ENCODE data around the gene GSTT2. TPM values are rescaled to one million over a fixed set of nuclear protein-coding genes. Genes with fewer than 3 reads are reported as not detected.

Gene GSTT2
- total RNA-seq, 6 experiments from 2014 or later: 0.76 TPM; not detected in 5

GRCh38 chr22:24006207-24006913 lies 26.4 kb downstream of the GSTT2 start:
- no peaks in the 10 kb centered on the region for H3K36me3 ChIP-seq
- no peaks in the 10 kb centered on the region for H3K27me3 ChIP-seq
- H3K9me3 ChIP-seq: no peaks in the 10 kb centered on the region
- H3K4me1 ChIP-seq: no peaks in the 10 kb centered on the region
- H3K27ac ChIP-seq: no peak overlapping the region
- intact Hi-C loops (cut with DNase I): no loop called here
- 69% methylated on average over 9 of the region's 10 CpGs for WGBS (ENCODE audit: insufficient coverage, low coverage, low lambda C conversion rate, missing lambda C conversion rate)
- H3K4me3 ChIP-seq: no peak overlapping the region
- no peak for DNase-seq
- TF ChIP-seq, protein P1, sequence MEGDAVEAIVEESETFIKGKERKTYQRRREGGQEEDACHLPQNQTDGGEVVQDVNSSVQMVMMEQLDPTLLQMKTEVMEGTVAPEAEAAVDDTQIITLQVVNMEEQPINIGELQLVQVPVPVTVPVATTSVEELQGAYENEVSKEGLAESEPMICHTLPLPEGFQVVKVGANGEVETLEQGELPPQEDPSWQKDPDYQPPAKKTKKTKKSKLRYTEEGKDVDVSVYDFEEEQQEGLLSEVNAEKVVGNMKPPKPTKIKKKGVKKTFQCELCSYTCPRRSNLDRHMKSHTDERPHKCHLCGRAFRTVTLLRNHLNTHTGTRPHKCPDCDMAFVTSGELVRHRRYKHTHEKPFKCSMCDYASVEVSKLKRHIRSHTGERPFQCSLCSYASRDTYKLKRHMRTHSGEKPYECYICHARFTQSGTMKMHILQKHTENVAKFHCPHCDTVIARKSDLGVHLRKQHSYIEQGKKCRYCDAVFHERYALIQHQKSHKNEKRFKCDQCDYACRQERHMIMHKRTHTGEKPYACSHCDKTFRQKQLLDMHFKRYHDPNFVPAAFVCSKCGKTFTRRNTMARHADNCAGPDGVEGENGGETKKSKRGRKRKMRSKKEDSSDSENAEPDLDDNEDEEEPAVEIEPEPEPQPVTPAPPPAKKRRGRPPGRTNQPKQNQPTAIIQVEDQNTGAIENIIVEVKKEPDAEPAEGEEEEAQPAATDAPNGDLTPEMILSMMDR (IDR thresholded peaks at IDR 0.05): no peak
- no peak for TF ChIP-seq POLR2A (IDR thresholded peaks at IDR 0.05)
- ATAC-seq: no peak

DNA sequence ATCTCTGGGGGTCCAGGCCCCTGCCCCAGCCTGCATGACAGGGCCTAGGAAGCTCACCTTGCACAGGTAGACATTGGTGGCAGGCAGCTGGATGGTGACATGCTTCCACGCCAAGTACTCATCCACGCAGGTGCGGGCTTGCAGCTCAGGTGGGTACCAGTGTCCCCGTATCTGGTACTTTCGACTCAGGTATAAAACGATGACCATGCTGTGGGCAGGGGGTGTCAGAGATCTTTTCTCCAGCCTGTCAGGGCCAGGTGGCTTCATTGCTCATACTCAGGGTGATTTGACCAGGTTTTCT lies 26.9 kb downstream of the GSTT2 start:
- Histone ChIP-seq H3K27me3 (no peaks in the 10 kb centered on the region), H3K27ac (no peak overlapping the region), H3K9me3 (no peaks in the 10 kb centered on the region), H3K4me3 (no peak overlapping the region), H3K36me3 (no peaks in the 10 kb centered on the region), H3K4me1 (peaks cover 0 to 3% (median 0%) of the 10 kb centered on the region in 4 donors)
- 60% methylated on average over 2 of the region's 6 CpGs for WGBS (ENCODE audit: insufficient coverage, low coverage, low lambda C conversion rate, missing lambda C conversion rate)
- TF ChIP-seq, protein P1 (IDR thresholded peaks at IDR 0.05): no peak
- TF ChIP-seq POLR2A (IDR thresholded peaks at IDR 0.05): no peak
- intact Hi-C loops (cut with DNase I): no loop called here
- ATAC-seq: no peak
- DNase-seq: no peak

DNA sequence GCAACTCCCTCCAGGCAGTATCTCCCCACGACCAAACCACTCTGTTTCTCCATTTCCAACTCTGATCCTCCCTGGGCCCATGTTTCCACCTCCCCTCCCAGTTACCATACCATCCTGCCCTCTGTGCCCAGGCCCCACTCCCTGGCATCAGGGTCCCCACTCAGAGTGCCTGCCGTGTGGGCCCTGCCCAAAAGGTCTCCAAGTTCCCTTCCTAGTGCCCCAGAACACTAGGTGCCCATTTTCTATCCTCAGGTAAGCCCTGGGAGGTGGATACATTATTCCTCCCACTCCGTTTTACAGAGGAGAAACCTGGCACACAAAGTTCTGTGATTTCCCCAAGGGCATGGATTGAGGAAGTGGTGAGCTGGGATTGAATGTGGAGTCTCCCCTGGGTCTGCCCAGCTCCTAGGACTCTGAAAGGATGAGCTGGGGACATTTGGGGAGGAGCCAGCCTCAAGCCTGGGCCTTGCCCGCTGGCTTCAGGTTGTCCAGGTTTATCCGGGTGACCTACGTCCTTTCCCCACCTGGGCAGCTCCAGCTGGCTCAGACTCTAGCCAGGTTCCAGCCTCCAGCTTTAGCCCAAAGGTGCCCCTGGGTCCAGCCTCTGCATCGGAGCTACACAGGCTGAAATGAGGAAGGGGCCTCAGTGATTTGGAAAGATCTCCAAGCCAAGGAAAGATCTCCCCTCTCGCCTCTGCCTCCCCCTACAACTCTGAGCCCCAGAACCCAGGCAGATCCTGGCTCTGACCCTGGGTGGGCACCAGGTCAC lies 27.5 kb downstream of the GSTT2 start:
- Histone ChIP-seq H3K4me1 (peaks cover 0 to 7% (median 0%) of the 10 kb centered on the region in 4 donors), H3K4me3 (no peak overlapping the region), H3K9me3 (no peaks in the 10 kb centered on the region), H3K27ac (no peak overlapping the region), H3K27me3 (no peaks in the 10 kb centered on the region), H3K36me3 (no peaks in the 10 kb centered on the region)
- intact Hi-C loops (cut with DNase I): no loop called here
- no peak for TF ChIP-seq POLR2A (IDR thresholded peaks at IDR 0.05)
- TF ChIP-seq, protein P1 (IDR thresholded peaks at IDR 0.05): no peak
- peak in 1 of 3 donors; percentile 86 for DNase-seq
- ATAC-seq: peak in 1 of 4 donors; percentile 20
- WGBS (ENCODE audit: insufficient coverage, low coverage, low lambda C conversion rate, missing lambda C conversion rate): 56% methylated on average over 8 of the region's 8 CpGs

DNA sequence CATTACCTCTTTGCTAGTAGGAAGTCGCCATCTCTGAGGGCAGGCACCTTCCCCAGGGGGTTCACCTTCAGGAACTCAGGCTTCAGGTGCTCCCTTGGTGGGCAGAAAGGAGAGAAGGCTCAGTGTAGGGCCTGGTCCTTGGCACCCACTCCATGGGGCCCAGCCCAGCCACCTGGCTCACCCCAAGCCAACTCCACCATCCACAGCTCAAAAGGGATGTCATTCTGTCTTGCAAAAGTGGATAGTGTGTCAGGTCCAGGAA lies 28.0 kb downstream of the GSTT2 start:
- WGBS (ENCODE audit: insufficient coverage, low coverage, low lambda C conversion rate, missing lambda C conversion rate): 88% methylated on average over 1 of the region's 1 CpG
- intact Hi-C loops (cut with DNase I): no loop called here

More for the DNA sequence above, 28.0 kb downstream of the GSTT2 start:
- no peak overlapping the region for H3K27ac ChIP-seq
- no peaks in the 10 kb centered on the region for H3K36me3 ChIP-seq
- peaks cover 0 to 7% (median 0%) of the 10 kb centered on the region in 4 donors for H3K4me1 ChIP-seq
- no peak for ATAC-seq
- no peaks in the 10 kb centered on the region for H3K9me3 ChIP-seq
- DNase-seq: no peak
- TF ChIP-seq POLR2A (IDR thresholded peaks at IDR 0.05): no peak
- TF ChIP-seq, protein P1 (IDR thresholded peaks at IDR 0.05): no peak
- no peak overlapping the region for H3K4me3 ChIP-seq
- H3K27me3 ChIP-seq: no peaks in the 10 kb centered on the region

All from right lobe of liver (tissue), 6 donors.